GM21737 (cell line): Measurements from ENCODE around the gene FGD3.
"Not testable (repeated sequence)": the region's sequence is repeated elsewhere in the genome, so short reads cannot be mapped to it uniquely, and the experiment has no call there.

Experiments used
- ATAC-seq: cut with Tn5 transposase; IDR thresholded peaks from one replicate; pipeline ENCODE4 v1.9.1; 2021; ENCODE audit warnings: mild to moderate bottlenecking, moderate library complexity; ENCODE audit not compliant: unreplicated experiment

The FGD3 gene

DNA sequence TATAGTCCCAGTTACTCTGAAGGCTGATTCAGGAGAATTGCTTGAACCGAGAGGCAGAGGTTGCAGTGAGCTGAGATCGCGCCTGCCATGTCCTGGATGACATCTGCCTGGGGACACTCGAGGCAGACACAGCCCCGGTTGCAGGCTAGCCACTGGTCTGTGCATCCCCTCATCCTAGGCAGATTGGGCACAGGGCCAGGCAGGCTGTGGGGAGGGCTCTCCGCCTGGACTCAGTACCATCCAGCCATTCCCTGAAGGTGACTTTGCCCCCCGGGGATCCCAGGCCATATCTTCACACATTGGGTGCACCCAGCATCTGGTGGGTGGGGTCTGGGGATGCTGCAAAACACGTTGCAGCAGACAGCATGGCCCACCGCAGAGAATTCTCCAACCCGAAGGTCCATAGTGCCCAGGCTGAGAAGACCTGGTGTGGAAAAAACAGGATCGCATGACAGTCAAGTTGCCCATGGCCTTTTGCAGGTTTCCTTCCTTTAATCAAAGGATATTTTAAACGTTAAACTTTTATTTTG, 60.3 kb downstream of the FGD3 start:
- no peak for ATAC-seq

DNA sequence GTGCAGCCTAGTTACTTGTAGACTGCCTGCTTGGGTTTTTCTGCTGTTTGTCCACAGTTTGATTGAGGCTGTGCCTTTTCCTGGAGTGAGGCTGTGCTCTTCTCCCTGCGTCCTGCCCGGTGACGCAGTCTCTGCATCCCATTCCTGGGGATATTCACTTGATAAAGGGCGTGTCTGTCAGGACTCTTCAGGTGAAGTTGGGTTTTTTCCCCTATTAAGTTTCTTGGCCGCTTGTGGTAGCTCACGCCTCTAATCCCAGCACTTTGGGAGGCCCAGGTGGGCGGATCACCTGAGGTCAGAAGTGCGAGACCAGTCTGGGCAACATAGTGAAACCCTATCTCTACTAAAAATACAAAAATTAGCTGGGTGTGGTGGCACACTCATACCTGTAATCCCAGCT, 61.1 kb downstream of the FGD3 start:
- ATAC-seq, result no peak

DNA sequence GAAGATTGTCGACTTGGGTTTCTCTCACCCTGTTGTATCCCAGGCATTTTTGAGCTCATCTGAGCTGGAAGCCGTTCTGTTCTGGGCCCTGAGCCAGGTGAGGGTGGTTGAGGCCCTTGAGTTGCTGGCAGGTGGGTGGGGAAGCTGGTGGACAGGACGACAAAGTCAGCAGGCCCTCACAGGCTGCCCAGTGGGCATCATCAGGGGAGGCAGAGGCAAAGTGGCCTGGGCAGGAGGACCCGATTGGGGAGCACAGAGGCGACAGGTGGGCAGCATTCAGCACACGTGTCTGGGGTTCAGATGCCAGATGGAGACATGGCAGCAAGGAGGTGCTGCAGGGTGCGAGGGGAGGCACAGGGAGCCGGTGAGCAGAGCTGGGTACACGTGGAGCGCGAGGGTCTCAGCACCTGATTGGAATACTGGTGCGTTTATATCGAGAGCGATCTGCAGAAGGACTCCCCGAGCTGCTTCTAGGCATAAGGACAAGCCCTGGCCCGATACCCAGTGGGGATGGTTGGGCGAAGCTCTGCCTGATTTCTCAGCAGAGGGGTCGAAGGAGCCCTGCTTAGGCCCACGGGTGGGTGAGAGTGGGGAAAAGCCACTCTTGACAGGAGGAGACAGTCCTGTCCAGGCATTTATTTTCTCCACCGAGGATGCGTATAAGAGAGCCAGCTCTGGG, 62.2 kb downstream of the FGD3 start:
- no peak for ATAC-seq

DNA sequence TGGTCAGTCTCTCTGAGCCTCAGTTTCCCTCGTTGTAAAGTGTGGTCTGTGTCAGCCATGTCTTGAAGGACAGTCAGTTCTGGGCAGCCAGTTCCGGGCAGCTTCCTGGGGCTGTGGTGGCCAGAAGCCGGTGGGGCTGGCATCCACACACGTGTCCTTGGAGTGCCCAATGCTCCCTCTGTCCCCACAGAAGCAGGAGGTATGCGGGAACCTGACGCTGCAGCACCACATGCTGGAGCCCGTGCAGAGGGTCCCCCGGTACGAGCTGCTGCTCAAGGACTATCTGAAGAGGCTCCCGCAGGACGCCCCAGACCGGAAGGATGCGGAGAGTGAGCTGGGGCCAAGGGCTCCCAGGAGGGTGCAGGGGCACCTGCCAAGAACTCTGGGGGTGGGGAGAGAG, 62.7 kb downstream of the FGD3 start:
- ATAC-seq, result no peak

DNA sequence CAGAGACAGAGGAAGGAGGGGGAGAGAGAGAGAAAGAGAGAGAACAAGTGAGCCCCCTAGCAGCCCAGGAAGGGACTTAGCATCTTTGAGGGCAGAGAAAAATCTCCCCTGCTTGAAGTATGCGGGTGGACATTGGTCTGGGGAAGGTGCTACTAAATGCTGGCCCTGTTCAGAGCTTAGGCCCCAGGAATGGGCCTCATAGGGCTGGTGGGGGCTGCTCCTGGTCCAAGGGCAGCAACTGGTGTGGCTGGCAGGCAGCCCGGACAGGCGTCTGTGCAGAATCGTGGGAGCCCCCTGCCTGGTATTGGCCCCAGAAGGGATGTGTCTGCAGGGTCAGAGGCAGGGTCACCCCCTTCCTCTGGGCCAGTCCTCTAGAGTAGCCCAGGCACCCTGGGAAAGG, 63.4 kb downstream of the FGD3 start:
- no peak for ATAC-seq

DNA sequence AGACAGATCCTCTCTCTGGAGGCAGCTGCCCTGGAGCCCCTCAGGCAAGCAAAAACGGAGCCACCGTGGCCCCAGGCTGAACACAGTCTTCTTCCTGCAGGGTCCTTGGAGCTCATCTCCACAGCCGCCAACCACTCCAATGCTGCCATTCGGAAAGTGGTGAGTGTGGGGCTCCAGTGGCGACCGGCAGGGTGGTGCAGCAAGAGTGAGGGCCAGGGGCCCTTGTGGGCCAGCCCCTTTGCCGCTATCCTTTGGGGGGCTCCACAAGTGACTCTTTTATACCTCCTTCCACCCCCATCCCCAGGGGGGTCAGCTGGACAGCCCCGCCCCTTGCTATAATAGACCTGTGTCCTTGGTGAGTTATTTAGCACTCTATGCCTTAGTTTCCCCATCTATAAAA, 63.8 kb downstream of the FGD3 start:
- ATAC-seq, result no peak

DNA sequence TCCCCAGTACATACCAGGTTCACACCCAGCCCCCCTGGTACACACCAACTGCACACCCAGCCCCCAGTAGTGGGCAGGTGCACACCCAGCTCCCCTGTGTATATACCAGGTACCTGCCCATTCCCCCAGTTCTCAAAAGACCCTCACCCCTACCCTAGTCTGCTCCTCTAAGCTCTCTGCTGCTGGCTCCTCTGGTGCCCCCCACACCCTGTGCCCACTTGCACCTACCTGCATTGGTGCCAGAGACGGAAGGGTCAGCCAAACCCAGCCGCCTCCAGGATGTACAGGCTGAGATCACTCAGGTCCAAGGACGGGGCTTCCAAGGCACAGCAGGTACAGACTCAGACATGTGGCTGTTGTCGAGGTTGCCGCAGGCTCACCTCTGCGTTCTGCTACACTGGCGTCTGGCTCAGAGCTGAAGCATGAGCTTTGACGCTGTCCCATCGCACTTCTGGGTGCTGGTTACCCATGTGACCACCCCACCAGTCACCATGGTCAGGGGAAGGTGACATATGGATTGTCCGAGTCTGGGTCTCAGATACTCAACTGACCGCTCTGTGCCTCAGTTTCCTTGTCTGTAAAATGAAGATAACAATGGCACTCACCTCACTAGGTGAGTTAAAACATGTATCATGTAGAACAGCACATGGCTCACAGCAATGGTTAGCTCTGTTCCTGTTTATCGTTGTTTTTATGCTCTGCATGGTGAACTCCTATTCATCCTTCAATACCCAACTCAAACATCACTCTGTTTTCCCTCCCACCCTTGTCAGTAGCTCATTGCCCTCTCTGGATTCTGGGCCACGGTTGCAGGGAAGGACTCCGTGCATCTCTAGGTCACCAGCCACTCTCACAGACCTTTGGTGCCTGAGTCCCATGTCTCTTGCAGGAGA, 65.9 kb downstream of the FGD3 start:
- no peak for ATAC-seq

DNA sequence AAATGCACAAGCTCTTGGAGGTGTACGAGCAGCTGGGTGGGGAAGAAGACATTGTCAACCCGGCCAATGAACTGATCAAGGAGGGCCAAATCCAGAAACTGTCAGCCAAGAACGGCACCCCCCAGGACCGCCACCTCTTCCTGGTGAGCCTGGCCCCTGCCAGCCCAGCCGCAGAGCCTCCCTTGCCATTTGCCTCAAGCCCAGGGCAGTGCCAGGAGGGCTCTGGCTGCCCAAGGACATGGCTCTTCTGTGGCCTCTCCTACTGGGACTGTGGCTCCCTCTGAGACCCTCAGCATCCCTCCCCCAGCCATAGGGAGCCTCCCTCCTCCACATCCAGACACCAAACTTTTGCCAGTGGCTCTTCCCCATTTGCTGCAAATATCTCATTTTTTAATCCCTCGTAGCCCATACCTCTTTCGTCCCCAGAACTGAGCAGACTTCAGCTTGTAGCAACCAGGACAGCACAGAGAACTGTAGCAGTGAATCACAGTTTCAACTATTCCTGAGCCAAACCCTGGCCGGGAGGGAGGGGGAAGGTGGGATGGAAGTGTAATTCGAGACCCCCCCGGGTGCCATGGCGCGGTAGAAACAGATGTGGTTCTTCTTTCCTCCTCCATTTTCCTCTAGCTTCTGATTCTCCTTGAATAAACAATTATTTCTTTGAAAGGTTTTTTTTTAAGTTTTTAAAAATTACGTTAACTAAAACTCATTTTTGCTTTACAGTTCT, 66.7 kb downstream of the FGD3 start:
- ATAC-seq, result no peak

DNA sequence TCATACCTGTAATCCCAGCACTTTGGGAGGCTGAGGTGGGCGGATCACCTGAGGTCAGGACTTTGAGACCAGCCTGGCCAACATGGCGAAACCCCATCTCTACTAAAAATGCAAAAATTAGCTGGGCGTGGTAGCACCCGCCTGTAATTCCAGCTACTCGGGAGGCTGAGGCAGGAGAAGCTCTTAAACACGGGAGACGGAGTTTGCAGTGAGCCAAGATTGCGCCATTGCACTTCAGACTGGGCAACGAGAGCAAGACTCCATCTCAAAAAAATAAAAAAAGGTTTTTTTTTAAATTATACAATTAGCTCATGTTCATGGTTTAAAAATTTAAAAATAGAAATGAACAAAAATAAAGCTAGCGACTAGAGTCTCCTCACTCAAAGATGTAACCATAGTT, 67.9 kb downstream of the FGD3 start:
- not testable (repeated sequence) for ATAC-seq

DNA sequence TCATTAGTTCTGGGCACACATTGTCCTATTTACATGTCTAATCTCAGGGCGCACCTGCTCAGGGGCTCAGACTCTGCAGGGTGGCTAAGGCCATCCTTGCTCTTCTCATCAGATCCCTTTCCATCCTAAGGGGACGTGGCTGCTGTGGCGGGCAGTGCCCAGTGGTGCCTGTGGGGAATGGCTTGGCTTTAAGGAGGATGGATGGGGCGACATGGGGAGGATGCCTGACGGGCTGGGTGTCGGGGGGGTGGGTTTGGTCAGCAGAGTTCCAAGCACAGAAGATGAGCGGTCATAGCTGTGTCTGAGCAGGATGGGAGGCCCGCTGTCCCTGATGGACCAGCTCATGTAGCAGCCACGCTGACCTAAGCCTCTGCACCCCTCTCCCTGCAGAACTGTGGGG, 70.3 kb downstream of the FGD3 start:
- ATAC-seq, result no peak

DNA sequence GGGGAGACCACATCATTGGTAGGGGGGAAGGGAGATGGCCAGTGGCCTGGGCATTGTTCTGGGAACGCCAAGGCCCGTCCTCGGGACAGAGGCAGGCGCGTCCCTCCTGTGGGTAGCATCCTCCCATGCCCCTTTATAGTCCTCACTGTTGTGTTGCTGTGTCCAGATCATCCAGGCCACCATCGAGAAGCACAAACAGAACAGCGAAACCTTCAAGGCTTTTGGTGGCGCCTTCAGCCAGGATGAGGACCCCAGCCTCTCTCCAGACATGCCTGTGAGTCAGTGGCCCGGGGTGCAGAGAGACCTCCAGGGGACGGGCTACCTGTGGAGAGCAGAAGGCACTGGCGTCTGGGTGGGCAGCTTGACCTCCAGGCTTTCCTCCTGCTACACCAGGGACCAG, 72.8 kb downstream of the FGD3 start:
- no peak for ATAC-seq

DNA sequence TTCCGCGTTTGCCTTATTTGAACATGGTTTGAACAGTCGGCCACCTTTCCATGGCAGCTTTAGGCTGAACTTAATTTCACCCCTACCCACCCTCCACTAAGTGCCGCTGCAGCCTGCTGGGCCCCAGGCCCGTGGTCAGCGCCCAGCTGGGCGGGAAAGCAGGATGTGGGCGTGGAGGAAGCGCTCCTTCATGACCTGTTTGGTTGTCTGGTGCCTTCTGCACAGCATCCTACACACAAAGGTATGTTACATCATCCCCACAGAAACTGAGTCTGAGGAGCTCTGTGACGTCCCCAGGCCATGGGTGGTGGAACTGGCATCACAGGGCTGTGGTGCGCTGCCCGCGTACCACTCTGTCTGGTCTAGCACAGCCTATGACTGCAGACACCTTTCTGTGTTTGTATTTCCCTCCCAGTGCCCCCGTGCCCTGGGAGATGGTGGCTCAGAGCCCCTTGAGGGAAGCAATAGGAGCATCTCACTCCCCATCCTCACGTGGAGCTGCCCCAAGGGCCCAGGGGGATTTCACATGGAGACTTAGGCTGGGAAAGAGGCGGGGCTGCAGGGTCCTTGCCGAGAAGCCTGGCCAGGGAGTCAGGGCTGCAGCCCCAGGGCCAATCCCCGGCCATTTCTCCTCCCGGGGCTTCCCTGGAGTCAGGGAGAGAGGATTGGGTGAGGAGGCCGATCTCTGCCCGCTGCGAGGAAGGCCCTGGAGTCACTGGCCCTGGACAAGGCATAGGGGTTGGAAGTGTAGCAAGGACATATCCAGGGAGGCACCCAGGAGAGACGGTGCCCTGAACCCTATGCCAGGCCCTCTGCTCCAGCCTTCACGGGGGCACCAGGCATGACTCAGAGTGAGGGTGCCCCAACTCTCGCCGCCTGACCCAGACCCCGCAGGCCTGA, 73.7 kb downstream of the FGD3 start:
- ATAC-seq, result no peak

DNA sequence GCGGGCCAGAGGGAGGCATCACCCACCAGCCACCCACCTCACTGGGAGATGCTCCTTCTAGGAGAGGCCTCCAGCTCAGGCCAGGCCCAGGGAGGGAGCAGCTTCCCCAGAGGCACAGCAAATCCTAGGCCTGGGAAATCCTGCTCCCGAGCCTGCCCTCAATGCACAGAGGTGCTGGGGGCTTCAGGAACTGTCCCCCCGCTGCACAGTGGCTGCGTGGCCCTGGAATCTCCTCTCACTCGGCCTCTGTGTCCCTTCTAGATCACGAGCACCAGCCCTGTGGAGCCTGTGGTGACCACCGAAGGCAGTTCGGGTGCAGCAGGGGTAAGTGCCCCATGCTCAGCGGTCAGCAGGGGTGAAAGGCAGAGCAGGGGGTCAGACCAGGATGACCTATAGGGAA, 74.7 kb downstream of the FGD3 start:
- ATAC-seq, result no peak

DNA sequence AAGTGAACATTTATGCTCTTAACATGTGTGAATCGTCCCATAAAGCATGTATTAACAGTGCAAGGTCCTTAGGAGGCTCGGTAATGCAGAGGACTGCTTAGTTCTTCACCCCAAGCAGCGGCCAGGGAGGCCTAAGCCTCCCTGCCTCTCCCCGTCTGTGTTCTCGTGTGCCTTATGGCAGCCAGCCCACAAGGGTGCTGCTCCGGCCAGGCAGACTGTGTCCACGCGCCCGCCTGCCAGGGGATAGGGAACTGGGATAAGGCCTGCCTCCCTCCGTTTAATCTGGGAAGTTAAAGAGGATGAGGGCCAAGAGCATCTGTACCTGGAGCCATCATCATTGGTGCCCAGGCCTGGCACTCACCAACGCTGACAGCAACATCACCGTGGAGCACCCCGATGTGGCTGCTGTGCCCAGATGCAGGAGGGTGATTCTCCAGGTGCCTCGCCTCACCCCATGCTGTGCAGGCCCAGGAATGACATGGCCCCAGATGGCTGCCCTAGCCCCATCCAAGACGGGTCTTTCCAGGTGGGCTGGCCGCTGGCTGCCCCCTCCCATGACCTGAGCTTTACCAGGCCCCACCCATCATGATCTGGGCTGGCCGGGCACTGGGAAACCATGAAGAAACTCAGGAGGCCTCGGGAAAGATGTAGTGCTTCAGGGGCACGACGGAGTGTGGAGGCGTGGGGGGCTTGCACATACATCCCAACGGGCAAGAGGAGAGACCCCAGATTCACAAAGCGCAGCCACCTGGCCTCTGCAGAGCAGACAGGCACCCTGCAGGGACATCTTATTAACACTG, 75.6 kb downstream of the FGD3 start:
- no peak for ATAC-seq

DNA sequence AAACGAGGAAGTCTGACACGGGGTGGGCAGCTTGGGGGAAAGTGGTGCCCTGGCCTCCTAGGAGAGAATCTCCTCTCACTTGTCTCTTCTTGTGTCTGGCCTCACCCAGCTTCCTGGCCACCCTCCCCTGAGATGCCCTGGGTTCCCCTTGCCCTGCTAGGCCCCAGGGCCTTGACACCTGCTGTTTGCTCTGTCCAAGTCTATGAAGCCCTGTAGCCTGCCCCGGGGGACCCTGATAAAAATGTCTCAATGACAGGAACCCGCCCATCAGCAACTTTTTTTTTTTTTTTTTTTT, 76.1 kb downstream of the FGD3 start:
- no peak for ATAC-seq

DNA sequence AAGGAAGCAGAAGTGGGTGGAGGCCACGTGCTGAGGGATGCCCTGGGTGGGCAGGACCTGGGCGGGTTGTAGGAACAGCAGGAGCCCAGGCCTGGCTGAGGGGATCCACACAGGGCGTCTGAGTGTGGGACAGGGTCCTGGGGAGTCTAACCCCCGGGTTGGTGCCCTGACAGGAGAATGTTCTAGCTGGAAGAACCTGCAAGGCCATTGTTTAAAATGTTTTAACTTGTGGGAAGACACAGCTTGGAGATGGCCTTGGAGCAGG, 77.3 kb downstream of the FGD3 start:
- ATAC-seq, result no peak

DNA sequence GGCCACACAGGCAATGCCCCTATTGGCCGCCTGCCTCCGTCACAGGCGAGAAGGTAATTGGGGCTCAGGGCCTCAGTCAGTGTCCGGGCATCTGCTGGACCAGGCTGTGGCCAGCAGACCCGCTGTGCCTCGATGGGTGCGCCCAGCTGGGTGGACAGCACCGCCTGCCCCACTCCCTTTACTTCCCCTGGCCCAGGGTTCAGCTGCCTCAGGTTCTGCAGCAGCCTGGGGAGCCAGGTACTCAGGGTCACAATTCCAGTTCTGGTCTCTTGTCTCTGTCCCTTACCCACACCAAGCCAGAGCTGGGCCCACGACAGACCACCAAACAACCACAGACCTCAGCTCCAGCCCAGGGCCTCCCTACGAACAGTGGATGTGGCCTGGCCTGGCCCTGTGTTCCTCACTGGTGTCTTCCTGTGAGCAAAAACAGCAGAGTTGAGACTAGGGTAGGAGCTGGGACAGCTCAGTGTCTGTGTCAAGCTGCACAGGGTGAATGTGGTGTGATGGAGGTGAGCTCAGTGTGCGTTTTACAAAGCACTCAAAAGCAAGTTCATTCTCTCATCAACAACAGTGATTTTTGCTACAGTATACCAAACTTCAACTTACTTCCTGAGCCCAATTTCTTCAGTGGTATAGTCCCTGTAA, 77.8 kb downstream of the FGD3 start:
- no peak for ATAC-seq

DNA sequence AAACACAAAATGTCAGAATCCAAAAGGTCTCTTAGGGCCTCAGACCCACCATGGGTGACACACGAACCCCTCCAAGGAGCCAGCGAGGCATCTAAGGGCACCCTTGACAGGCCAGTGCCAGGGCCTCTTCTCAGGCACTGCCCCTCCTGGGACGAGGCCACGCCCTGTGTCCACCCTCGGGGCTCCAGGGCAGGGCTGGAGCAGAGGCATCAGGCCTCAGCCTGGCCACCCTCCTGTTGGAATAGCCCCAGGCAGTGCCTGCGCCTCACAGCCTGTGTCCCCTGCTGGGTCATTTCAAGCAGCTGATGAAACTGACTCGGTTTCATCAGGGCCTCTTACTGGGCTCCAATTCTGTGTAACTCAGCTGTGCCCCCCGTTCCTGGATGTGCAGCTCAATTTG, 78.4 kb downstream of the FGD3 start:
- no peak for ATAC-seq

DNA sequence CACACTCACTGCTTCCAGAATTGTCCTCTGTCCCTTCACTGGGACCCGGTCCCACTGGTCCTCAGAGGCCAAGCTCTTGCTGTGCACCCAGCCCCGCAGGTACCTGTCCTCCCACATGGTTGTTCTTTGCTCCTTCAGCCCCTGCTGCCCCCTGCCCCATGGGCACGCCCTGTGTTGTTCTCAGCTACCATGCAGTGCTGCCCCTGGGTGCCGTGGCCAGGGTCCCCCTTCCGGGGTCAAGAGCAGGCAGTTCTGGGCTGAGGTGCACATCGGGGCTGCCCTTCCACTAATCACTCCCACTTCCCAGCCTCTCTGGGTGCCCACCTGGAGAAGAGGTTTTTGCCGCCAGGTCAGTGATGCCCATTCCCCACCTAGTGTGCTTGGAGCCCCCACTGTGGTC, 79.3 kb downstream of the FGD3 start:
- ATAC-seq, result no peak

DNA sequence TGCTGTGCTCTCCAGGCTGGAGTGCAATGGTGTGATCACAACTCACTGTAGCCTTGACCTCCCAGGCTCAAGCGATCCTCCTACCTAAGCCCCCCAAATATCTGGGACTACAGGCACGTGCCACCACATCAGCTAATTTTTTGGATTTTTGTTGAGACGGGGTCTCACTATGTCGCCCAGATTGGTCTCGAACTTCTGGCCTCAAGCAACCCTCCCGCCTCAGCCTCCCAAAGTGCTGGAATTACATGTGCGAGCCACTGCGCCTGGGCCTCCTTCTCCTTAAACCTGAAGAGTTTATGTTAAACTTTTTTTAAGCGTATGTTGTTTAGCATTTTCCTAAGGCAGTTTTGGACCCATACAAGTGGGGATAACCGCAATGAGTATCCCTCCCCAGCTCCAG, 80.4 kb downstream of the FGD3 start:
- ATAC-seq, result no peak
